NCI-H1048 (cell line): ENCODE data around the gene MARCHF9.
A peak's percentile ranks its signal among the peaks of the same experiment; 100 is the strongest.
"Not testable (repeated sequence)": the region's sequence is repeated elsewhere in the genome, so short reads cannot be mapped to it uniquely, and the experiment has no call there.

Experiments
- DNase-seq: peaks from one replicate; lab custom pipeline; 2025; lab: John Stamatoyannopoulos, UW

The MARCHF9 gene, protein sequence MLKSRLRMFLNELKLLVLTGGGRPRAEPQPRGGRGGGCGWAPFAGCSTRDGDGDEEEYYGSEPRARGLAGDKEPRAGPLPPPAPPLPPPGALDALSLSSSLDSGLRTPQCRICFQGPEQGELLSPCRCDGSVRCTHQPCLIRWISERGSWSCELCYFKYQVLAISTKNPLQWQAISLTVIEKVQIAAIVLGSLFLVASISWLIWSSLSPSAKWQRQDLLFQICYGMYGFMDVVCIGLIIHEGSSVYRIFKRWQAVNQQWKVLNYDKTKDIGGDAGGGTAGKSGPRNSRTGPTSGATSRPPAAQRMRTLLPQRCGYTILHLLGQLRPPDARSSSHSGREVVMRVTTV

GRCh38 chr12:57754411-57755193 lies at the start of gene MARCHF9:
Gene MARCHF9, plus strand, starts transcription at chr12:57755103. Its CDS starts 426 bp downstream, at chr12:57755529.
- peak; percentile 31 for DNase-seq

GRCh38 chr12:57707250-57707649 lies 47.7 kb upstream of the MARCHF9 start:
- DNase-seq = no peak

DNA sequence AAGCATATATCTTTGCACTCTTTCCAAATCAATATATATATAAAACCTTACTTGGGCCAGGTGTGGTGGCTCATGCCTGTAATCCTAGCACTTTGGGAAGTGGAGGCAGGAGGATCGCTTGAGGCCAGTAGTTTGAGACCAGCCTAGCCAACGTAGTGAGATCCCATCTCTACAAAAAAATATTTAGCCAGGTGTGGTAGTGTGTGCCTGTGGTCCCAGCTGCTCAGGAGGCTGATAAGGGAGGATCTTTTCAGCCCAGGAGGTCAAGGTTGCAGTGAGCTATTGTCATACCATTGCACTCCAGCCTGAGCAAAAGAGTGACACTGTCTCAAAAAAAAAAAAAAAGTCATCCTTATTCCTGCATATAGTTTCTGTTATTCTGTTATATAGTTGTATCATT lies 46.6 kb upstream of the MARCHF9 start:
- DNase-seq = no peak

- no peak for DNase-seq
Observed at GRCh38 chr12:57712701-57713100, 42.2 kb upstream of the MARCHF9 start.

GRCh38 chr12:57713209-57713608 lies 41.7 kb upstream of the MARCHF9 start:
- no peak for DNase-seq

DNA sequence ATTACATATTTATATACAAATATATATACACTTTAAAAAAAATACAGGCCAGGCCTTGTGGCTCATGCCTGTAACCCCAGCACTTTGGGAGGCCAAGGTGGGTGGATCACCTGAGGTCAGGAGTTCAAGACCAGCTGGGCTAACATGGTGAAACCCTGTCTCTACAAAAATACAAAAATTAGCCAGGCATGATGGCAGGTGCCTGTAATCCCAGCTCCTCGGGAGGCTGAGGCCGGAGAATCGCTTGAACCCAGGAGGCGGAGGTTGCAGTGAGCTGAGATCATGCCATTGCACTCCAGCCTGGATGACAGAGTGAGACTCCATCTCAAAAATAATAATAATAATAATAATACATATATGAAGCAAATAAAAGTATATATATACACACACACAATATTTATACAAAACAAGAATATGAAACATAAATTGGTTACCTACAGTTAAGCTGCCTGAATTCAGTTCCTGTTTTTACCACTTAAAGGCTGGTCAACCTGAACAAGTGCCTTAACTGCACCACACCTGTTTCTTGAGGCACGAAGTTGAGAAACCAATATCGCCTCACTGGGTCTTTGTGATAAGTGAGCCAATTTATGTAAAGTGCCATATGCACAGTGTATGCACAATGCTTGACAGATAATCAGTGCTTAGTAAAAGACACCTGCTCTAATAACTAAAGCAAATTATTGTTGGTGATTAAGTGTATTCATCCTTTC lies 39.7 kb upstream of the MARCHF9 start:
- not testable (repeated sequence) for DNase-seq

DNA sequence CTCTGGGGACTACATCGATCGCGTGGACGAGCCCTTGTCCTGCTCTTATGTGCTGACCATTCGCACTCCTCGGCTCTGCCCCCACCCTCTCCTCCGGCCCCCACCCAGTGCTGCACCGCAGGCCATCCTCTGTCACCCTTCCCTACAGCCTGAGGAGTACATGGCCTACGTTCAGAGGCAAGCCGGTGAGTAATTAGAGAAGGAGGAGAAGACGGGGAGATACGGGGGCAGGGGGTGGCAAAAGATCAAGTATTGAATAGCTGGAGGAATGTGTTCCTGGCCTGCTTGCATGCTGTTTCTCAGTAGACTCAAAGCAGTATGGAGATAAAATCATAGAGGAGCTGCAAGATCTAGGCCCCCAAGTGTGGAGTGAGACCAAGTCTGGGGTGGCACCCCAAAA lies 39.1 kb upstream of the MARCHF9 start:
- no peak for DNase-seq

DNA sequence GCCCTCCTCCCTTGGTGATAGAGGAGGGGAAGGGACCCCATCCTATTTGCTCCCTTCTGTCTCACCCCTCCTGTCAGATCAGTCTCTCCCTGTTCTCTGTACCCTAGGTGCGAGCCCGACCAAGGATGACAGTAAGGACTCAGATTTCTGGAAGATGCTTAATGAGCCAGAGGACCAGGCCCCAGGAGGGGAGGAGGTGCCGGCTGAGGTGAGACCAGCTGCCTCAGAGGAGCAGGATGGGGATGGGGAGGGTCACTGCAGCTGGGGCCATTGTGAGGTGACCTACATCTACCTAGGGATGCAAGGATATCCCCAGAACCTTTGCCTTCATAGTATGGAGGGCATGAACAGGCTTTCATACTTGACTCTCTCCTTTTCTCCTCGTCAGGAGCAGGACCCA lies 38.6 kb upstream of the MARCHF9 start:
- no peak for DNase-seq

DNA sequence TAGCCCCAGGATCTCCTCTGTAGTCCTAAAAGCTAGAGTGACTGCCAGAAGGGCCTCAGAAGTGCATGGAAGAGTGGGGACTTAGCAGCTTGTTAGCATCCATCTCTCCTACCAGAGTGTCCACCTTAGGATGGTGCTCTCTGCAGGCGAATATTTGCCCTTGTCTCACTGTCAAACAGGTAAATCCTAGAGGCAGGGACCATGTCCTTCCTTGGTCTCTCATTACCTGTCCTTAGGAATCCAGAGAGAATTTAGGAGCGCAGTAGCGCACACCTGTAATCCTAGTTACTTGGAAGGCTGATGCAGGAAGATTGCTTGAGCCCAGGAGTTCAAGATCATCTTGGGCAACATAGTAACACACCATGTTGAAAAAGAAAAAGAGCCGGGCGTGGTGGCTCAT lies 37.8 kb upstream of the MARCHF9 start:
- no peak for DNase-seq

- DNase-seq = no peak
Observed at GRCh38 chr12:57717846-57718640, 36.9 kb upstream of the MARCHF9 start.

DNA sequence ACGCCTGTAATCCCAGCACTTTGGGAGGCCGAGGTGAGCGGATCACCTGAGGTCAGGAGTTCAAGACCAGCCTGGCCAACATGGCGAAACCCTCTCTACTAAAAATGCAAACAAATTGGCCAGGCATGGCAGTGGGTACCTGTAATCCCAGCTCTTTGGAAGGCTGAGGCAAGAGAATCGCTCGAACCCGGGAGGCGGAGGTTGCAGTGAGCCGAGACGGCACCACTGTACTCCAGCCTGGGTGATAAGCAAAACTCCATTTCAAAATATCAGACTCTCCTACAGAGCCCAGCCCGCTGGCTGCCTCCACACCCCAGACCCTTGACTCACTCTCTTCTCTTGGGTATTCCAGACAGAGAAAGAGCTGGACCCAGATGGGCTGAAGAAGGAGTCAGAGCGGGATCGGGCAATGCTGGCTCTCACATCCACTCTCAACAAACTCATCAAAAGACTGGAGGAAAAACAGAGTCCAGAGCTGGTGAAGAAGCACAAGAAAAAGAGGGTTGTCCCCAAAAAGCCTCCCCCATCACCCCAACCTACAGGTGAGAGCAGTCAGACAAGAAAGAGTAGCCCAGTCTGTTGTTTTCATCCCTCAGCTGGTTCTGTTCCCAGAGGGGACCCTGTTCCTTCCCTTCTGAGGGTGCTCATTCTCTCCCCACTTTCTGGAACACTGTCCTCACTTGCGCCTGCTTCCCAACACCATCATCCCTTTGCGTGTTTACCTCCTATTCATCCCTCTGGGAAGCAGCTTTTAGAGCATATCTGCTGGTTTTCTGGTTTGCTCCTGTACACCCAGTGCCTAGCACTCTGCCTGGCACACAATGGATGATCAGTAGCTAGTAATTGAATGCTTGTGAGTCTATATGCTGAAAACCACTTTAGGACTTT lies 36.0 kb upstream of the MARCHF9 start:
- no peak for DNase-seq

DNA sequence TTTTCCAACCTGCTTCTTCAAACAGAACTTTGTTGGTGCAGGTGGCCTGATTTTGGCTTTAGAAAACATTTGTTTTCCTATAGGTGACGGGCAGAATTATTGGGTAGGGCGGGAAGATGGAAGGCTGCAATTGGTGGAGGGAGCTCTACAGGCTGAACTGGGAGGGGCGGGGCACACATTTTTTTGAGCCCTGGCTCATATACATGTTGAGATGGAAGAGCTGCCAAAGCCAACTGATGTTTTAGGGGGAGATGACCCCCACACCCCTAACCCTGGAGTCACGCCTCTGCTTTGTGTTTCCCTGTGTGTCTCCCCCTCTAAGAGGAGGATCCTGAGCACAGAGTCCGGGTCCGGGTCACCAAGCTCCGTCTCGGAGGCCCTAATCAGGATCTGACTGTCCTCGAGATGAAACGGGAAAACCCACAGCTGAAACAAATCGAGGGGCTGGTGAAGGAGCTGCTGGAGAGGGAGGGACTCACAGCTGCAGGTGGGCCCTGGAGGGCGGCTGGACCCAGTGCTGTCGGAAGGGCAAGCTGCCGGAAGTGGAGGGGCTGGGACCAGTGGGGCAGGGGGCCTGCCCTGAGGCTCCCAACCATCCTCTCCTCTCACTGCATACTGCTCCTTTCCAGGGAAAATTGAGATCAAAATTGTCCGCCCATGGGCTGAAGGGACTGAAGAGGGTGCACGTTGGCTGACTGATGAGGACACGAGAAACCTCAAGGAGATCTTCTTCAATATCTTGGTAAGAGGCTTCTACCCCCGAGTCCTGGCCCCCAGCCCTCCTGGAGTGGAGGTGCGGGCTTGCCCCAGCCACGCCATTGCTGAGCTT lies 34.9 kb upstream of the MARCHF9 start:
- no peak for DNase-seq

DNA sequence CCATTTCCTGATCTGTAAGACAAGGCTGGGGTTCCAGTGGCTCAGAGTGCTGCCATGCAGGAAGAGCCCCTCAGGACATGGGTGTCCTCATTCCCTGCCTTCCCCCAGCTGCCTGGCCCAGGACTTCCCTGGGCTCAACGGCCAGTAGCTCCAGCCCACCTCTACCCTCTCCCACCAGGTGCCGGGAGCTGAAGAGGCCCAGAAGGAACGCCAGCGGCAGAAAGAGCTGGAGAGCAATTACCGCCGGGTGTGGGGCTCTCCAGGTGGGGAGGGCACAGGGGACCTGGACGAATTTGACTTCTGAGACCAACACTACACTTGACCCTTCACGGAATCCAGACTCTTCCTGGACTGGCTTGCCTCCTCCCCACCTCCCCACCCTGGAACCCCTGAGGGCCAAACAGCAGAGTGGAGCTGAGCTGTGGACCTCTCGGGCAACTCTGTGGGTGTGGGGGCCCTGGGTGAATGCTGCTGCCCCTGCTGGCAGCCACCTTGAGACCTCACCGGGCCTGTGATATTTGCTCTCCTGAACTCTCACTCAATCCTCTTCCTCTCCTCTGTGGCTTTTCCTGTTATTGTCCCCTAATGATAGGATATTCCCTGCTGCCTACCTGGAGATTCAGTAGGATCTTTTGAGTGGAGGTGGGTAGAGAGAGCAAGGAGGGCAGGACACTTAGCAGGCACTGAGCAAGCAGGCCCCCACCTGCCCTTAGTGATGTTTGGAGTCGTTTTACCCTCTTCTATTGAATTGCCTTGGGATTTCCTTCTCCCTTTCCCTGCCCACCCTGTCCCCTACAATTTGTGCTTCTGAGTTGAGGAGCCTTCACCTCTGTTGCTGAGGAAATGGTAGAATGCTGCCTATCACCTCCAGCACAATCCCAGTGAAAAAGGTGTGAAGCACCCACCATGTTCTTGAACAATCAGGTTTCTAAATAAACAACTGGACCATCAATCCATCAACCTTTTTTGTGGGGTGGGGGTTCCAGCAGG lies 34.0 kb upstream of the MARCHF9 start:
- DNase-seq = no peak

- not testable (repeated sequence) for DNase-seq
Observed at GRCh38 chr12:57721846-57722608, 32.9 kb upstream of the MARCHF9 start.

DNA sequence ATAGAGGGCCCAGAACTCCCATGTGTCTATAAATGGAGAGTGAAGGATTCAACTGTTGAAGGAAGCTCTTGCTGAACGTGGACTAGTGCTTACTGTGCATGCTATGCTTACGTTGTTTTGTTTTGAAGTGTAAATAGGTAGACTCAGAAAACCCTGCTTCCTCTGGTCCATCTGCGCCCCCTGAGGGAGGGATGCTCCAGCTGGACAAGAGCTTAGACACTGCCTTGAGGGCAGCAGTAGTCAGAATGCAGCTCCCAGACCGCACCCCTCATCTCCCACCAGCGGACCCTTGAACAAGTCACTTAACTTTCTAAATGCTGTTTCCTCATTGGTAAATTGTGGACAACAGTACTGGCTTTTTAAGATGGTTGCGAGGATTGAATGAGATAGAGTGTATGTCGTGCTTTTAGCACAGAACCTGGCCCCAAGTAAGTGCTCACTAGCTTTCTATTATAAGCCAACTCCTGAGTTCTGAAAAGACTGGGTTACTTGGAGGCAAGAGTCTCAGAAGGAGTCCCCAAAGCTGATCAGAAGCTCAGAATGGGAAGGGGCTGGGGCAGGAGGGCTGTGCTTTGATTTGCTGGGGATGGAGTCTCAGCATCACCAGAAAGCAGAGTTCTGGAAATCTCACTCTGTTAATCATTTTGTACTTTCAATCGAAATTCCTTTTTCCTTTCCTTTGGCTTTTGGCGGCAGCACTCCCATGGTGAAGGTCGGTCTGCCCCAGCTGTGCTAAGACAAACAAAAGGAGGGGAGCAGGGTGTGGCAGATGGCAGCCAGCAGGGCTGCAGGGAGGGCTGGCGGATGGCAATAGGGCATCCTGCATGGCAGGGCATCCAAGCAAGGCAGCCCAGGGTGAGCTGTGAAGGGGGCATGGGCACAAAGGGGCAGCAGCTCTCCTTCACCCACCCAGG lies 31.9 kb upstream of the MARCHF9 start:
- no peak for DNase-seq

DNA sequence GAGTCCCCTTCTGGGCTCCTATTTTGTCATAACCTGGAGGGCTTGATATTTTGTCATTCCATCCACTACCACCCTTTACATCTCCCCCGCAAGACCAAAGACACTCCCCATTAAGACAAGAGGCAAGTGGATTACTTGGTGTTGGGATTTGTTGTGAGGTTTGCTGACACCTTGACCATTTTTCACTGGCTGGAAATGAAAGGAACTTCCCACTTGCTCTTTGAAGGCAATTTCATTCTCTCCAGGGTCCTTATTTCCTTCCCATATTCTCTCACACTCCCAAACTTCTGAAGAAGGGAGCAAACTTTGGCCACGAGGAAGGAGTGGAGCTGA lies 31.3 kb upstream of the MARCHF9 start:
- no peak for DNase-seq
